GM12872 (cell line): ENCODE measurements around the gene NRARP.

Experiments
- TF ChIP-seq, protein P1 (sequence below): IDR thresholded peaks from 3 replicates; pipeline ENCODE4 v1.5.1; 2011; ENCODE audit warnings: low read depth, mild to moderate bottlenecking, low read length, moderate library complexity; ENCODE audit not compliant: insufficient read depth

Gene NRARP

DNA sequence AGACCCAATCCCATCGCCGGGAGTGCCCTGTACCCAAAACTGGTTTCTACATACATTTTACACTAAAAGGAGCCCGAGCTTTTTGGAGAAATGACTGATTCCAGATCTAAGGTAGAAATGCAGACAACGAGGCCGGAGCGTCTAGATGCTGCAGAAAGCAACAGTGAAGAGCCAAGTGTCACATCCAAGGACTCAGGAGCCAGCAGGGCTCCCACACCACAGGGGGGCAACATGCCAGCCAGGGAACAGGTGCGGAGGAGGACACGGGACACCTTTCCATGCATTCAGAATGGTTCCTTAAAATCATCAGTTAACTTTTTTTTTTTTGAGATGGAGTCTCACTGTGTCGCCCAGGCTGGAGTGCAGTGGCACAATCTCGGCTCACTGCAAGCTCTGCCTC is 23.1 kb upstream of the NRARP start:
- TF ChIP-seq, protein P1, sequence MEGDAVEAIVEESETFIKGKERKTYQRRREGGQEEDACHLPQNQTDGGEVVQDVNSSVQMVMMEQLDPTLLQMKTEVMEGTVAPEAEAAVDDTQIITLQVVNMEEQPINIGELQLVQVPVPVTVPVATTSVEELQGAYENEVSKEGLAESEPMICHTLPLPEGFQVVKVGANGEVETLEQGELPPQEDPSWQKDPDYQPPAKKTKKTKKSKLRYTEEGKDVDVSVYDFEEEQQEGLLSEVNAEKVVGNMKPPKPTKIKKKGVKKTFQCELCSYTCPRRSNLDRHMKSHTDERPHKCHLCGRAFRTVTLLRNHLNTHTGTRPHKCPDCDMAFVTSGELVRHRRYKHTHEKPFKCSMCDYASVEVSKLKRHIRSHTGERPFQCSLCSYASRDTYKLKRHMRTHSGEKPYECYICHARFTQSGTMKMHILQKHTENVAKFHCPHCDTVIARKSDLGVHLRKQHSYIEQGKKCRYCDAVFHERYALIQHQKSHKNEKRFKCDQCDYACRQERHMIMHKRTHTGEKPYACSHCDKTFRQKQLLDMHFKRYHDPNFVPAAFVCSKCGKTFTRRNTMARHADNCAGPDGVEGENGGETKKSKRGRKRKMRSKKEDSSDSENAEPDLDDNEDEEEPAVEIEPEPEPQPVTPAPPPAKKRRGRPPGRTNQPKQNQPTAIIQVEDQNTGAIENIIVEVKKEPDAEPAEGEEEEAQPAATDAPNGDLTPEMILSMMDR: no peak

DNA sequence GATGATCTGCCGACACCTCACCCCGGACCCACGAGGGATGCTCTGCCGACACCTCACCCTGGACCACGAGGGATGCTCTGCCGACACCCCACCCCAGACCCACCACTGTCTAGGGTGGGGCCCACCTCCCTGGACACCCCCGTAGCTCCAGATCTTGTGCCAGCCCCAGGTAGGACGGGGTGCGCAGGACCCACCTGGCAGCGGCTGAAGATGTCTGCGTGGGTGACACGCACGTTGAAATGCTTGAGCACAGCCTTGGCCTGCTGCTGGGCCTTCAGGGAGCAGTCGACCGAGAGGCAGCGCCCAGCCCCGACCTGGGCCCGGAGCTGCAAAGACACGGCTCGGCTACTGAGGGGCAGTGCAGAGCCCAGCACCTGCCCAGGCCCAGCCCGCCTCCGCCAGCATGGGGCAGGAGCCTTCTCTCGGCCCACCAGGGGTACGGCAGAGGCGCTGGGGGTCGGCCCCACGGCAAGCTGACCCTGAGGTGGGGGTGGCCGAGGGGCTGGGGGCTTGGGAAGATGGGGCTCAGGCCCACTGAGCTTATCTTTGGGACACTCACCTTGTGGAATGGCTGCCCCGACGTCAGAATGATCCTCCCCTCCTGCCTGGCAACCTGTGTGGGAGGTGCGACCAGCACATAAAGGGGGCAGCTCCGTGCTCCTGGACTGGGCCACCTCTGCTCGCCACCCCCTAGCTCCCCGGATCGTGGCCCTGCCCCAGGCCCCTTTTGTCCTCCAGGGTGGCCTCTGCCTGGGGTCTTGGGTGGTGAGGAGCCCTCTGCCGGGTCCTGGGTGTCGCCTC is 21.7 kb upstream of the NRARP start:
- TF ChIP-seq, protein P1: no peak

DNA sequence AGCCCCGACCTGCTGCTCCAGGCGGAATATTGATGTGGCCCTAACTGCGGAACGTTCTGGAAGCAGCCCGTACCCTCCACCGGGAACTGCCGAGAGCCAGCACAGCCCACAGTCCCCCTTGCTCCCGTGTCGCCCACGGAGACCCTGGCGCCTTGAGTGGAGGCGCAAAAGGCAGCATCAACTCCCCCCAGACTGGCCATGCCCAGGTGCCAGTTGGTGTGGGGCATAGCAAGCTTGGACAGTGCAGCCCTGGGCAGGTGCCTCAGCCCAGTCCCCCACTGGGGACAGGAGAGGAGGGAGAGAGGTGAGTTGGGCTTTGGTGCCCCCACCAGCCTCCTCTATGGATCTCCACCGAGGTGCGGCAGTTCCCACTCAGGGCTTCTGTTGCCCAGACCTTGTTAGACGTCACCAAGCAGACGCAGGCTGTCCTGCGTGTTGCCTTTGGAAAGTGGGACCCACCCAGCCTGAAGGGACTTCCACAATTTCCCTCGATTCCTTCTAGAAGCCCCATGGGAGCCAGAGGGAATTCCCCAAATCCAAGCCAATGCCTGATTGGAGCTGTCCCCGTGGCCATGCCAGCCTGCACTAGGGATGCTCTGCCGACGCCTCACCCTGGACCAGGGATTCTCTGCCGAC is 19.8 kb upstream of the NRARP start:
- TF ChIP-seq, protein P1: no peak

DNA sequence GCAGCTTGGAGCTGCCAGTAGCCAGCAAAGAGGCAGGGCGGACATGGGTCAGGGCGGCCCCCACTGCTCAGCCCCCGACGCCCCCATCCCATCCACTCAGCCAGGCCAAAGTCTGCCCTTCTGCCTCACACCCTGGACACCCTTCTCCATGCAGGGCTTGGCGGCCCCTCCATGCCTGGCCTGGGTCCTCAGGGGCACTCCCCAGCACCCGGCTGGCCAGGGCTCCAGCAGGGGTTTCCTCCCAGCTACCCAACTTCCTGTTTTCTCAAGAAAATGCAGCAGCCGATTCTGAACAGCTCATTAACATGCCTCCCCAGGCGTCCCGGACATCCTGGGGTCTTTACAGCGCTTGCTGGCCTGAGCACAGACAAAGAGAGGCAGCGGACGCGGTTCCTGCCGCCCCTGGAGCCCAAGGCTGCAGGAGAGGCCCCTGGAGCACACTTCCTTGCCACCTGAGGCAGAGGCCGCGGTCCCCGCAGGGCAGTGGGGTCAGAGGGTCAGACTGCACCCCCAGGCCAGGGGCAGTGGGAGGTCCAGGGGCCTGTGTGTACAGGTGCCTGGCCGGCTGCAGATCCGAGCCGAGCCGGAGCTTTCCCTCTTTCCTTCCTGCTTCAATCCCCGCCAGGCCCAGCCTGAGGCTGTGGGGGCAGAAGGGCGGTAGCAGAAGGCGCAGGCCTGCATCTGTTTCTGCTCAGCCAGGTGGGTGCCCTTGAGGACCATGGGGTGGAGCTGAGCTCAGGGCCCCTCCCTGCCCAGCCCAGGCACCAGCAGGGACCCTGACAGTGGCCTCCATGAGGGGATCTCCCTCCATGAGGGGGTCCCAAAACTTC is 18.7 kb upstream of the NRARP start:
- TF ChIP-seq, protein P1: no peak

DNA sequence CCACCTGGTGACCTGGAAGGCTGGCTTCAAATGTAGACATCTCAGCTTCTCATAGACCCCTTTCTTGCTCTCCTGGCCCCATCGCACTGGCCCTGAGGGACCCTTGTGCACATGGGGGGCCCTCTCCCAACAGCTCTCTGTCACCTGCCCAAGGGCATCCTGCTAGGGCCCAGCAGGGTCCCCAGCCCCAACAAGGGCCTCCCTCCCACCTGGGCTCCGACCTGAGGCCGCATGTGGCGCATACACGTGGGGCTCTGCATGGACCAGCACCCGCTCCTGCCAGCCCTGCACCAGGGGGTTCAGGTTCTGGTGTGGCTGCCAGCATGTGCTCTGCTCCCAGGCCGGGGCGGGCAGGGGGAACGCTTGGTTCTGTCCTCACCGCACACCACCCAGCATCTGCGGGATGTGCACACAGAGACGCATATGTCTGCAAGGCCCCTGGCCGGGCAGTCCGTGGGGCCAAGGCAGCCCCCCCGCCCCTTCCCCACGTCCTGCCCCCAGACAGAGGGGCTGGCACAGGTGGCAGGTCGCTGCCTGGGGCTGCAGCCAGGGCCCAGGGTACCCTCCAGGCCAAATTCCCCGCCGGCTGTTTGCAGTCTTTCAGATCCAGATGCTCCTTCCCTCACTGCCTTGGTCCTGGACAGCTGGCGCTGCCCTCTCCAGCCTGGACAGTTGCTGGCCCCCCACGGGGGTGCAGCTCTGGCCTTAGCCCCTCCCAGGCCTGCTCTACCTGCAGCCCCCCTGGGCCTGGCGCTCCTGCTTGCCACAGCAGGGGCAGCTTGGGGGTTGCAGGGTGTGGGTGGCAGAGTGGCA is 17.9 kb upstream of the NRARP start:
- TF ChIP-seq, protein P1: no peak

DNA sequence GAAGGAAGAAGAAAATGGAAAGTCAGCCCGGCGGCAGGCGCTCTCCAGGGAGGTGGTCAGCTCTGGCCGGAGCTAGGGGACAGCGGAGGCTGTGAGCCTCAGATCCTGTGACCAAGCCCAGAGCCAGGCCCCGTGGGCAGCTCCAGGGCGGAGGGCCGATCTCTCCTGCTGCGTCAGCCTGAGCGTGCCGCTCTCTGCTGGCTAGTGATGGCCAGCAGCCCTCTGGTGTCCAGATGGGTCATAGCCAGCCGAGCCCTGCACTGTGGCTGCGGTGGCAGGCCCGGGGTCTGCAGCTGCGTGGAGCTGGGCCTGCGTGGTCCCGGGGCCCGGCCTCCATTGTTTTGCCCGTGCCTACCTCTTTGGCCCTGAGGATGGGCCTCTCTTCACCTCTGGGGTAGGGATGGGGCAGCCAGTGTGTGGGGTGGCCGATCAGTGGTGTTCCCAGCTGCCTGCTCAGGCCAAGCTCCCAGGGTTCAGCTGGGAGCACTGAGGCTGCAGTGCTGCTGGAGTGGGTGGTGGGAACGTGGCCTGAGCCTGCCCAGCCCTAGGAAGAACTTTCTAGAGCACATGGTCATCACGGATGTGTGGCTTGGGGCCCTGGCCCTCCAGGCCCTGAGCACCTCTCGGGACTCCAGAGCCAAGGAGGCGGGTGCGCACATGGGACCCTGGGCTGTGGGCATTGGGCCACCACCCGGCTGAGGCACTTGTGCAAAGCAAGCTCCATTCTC is 17.1 kb upstream of the NRARP start:
- TF ChIP-seq, protein P1: no peak
